Breast epithelium (tissue), 3 donors: ENCODE measurements around the gene MAP2K5.

Source experiments
- CTCF ChIP-seq, 3 donors: fragments of 450-650 bp; IDR thresholded peaks; one replicate each; pipeline ENCODE4 v1.5.1; 2016 to 2017; ENCODE audit warnings: antibody characterized with exemption in 3 of 3, mild to moderate bottlenecking in 3 of 3, moderate library complexity in 3 of 3
- POLR2A ChIP-seq: fragments of 450-650 bp; IDR thresholded peaks from one replicate; pipeline ENCODE4 v1.6.1; 2016; ENCODE audit warnings: antibody characterized with exemption, mild to moderate bottlenecking, moderate library complexity

- no peak for TF ChIP-seq CTCF (IDR thresholded peaks at IDR 0.05)
- no peak for TF ChIP-seq POLR2A
Observed at GRCh38 chr15:67547836-67548235, 5.3 kb downstream of the MAP2K5 start.
